ENCODE data around the gene HDAC4. TPM values are rescaled to one million over a fixed set of nuclear protein-coding genes. Genes with fewer than 3 reads are reported as not detected.

HDAC4 gene
- total and polyA plus RNA-seq, 10 of the 15 experiments (the other 5 are each of a cell fraction or from before 2014, with no cell fraction given) = 0.22 to 15.7 (median 4.8) TPM

DNA sequence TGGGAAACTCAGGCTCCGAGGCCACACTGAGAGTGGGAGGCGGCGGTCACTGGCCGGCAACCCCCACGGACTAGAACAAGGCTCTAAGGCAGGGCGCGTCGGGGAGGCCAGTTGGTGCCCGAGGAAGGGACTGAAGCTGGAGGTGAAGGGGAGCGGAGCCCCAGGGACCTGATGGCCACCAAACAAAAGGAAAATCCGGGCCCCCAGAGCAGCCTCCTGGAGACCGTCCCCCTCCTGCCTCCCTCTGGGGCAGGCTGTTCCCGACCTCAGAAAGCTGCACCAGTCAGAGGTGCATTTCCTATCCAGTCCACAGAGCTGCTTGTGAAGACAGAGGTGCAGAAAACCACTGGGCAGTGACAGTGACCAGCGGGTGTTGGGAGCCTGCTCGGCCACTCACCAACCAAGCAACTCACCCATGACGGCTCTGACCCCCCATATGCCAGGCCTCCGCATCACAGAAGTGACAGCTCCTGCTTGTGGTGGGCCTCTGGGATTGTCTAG, 380.2 kb downstream of the HDAC4 start:
- TF ChIP-seq CREM (IDR thresholded peaks at IDR 0.05; ENCODE audit: low read depth) (no peak), MXI1 (IDR thresholded peaks at IDR 0.05; ENCODE audit: low read depth, low read length) (no peak), KAT2A (conservative IDR thresholded peaks at IDR 0.05; ENCODE audit: control insufficient read depth, low read depth, low read length) (no peak), ZSCAN29 (IDR thresholded peaks at IDR 0.05) (no peak)
- TF ChIP-seq, protein P1, sequence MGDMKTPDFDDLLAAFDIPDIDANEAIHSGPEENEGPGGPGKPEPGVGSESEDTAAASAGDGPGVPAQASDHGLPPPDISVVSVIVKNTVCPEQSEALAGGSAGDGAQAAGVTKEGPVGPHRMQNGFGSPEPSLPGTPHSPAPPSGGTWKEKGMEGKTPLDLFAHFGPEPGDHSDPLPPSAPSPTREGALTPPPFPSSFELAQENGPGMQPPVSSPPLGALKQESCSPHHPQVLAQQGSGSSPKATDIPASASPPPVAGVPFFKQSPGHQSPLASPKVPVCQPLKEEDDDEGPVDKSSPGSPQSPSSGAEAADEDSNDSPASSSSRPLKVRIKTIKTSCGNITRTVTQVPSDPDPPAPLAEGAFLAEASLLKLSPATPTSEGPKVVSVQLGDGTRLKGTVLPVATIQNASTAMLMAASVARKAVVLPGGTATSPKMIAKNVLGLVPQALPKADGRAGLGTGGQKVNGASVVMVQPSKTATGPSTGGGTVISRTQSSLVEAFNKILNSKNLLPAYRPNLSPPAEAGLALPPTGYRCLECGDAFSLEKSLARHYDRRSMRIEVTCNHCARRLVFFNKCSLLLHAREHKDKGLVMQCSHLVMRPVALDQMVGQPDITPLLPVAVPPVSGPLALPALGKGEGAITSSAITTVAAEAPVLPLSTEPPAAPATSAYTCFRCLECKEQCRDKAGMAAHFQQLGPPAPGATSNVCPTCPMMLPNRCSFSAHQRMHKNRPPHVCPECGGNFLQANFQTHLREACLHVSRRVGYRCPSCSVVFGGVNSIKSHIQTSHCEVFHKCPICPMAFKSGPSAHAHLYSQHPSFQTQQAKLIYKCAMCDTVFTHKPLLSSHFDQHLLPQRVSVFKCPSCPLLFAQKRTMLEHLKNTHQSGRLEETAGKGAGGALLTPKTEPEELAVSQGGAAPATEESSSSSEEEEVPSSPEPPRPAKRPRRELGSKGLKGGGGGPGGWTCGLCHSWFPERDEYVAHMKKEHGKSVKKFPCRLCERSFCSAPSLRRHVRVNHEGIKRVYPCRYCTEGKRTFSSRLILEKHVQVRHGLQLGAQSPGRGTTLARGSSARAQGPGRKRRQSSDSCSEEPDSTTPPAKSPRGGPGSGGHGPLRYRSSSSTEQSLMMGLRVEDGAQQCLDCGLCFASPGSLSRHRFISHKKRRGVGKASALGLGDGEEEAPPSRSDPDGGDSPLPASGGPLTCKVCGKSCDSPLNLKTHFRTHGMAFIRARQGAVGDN (IDR thresholded peaks at IDR 0.05) = no peak
- Histone ChIP-seq H3K9me3 (replicated peaks; ENCODE audit: control insufficient read depth, insufficient read depth, low read length) (peaks cover 1% of the 10 kb centered on the region; the same call in 2 of the 3 replicates), H2AFZ (ENCODE audit: control insufficient read depth, low read depth, low read length) (no peak overlapping the region), H3K4me2 (ENCODE audit: control insufficient read depth, insufficient read depth) (no peak overlapping the region), H3K27me3 (replicated peaks in 1 of 2; ENCODE audit: control insufficient read depth in 2 of 2, insufficient read depth in 2 of 2, low read length in 1 of 2) (peaks cover 0 to 1% of the 10 kb centered on the region in 2 experiments; a peak in 2 of 4 replicates), H3K27ac (ENCODE audit: control insufficient read depth, insufficient read depth) (no peak overlapping the region), H3K36me3 (ENCODE audit: control insufficient read depth in 2 of 2, insufficient read depth in 2 of 2, low read length in 1 of 2) (no peaks in the 10 kb centered on the region), H3K79me2 (ENCODE audit: control insufficient read depth, insufficient read depth, low read length) (no peaks in the 10 kb centered on the region), H3K4me3 (no peak overlapping the region), H3K4me1 (ENCODE audit: control insufficient read depth, insufficient read depth, low read length) (no peaks in the 10 kb centered on the region), H4K20me1 (ENCODE audit: control insufficient read depth, insufficient read depth) (no peaks in the 10 kb centered on the region), H3K9ac (ENCODE audit: control insufficient read depth, insufficient read depth, low read length) (no peak overlapping the region)
- ChIA-PET RAD21 (ENCODE audit: unreplicated experiment) (no interaction called here), CTCF (no interaction called here), POLR2A (no interaction called here), SMC1A (ENCODE audit: uncharacterized antibody, unreplicated experiment) (no interaction called here)
- FAIRE-seq = no peak
- no peak for ATAC-seq
- in situ Hi-C loops (cut with MboI) = no loop called here
- no TSS peak for BruUV-seq (replicated peaks)
- intact Hi-C loops (cut with micrococcal nuclease; ENCODE audit: unreplicated experiment) = no loop called here
- DNase-seq (ENCODE audit: low read depth, low spot score) = no peak
- 68% methylated on average over 13 of the region's 17 CpGs for WGBS (ENCODE audit: insufficient coverage, insufficient replicate concordance, low lambda C conversion rate, missing lambda C conversion rate)

Data from GM12878 (cell line).